K562 (cell line): Measurements from ENCODE around the gene LMO2. TPM values are rescaled to one million over a fixed set of nuclear protein-coding genes. Genes with fewer than 3 reads are reported as not detected.

ENCODE experiments used
- BRD9 ChIP-seq: fragments of 450-650 bp; IDR thresholded peaks from 2 replicates; pipeline ENCODE4 v1.6.1; 2018; ENCODE audit warnings: low read depth; ENCODE audit not compliant: partially characterized antibody
- CAMTA2 ChIP-seq: fragments of 250-450 bp; sonication (Bioruptor Pico); conservative IDR thresholded peaks from 2 replicates; pipeline ENCODE4 v1.5.1; 2022
- CHCHD3 ChIP-seq: fragments of 250-450 bp; sonication (Bioruptor Pico); IDR thresholded peaks from 2 replicates; pipeline ENCODE4 v2.1.2; 2022; ENCODE audit warnings: mild to moderate bottlenecking
- CXXC5 ChIP-seq: fragments of 250-450 bp; sonication (Bioruptor Pico); IDR thresholded peaks from 2 replicates; pipeline ENCODE4 v1.8.0; 2022; ENCODE audit warnings: inconsistent platforms, mild to moderate bottlenecking, moderate library complexity
- E2F3 ChIP-seq: fragments of 250-450 bp; sonication (Bioruptor Pico); IDR thresholded peaks from 2 replicates; pipeline ENCODE4 v1.4.0; 2020; ENCODE audit warnings: mild to moderate bottlenecking
- ESRRA ChIP-seq: fragments of 450-650 bp; IDR thresholded peaks from 2 replicates; pipeline ENCODE4 v1.6.1; 2014; ENCODE audit warnings: low read depth, mild to moderate bottlenecking, moderate library complexity, borderline replicate concordance
- FOXK2 ChIP-seq, 2 experiments: fragments of 450-650 bp; IDR thresholded peaks in 1 of 2; conservative IDR thresholded peaks in 1 of 2; 2 replicates each; pipeline ENCODE4 v1.6.1; 2016; ENCODE audit warnings: low read depth in 2 of 2, mild to moderate bottlenecking in 1 of 2
- GATAD2B ChIP-seq: fragments of 450-650 bp; IDR thresholded peaks from 2 replicates; pipeline ENCODE4 v1.6.1; 2017; ENCODE audit warnings: mild to moderate bottlenecking, borderline replicate concordance
- HEY1 ChIP-seq: fragments of 250-450 bp; sonication (Bioruptor Pico); IDR thresholded peaks from 2 replicates; pipeline ENCODE4 v1.5.0; 2020; ENCODE audit warnings: mild to moderate bottlenecking, moderate library complexity, borderline replicate concordance
- KAT7 ChIP-seq: sonication (generic); formaldehyde crosslinking; IDR thresholded peaks from 2 replicates; pipeline ENCODE4 v1.8.0; 2022; ENCODE audit warnings: missing genetic modification reagents, mild to moderate bottlenecking, borderline replicate concordance
- KDM4B ChIP-seq, 2 experiments: fragments of 450-650 bp in 1 of 2; sonication (generic) in 1 of 2; IDR thresholded peaks; 2 replicates each; pipeline ENCODE4 v1.6.1; 2016 to 2017; ENCODE audit warnings: borderline replicate concordance in 2 of 2, antibody characterized with exemption in 1 of 2, low read depth in 1 of 2, mild to moderate bottlenecking in 1 of 2
- KLF16 ChIP-seq: IDR thresholded peaks from 2 replicates; pipeline ENCODE4 v1.6.1; 2016; ENCODE audit warnings: antibody characterized with exemption
- MBD2 ChIP-seq: sonication (generic); IDR thresholded peaks from 2 replicates; pipeline ENCODE4 v1.6.1; 2016; ENCODE audit warnings: low read depth, borderline replicate concordance
- MCM3 ChIP-seq: fragments of 450-650 bp; IDR thresholded peaks from 2 replicates; pipeline ENCODE4 v1.6.1; 2016
- MTA1 ChIP-seq: fragments of 450-650 bp; IDR thresholded peaks from 2 replicates; pipeline ENCODE4 v1.6.1; 2017; ENCODE audit warnings: borderline replicate concordance
- NR2C2 ChIP-seq, 2 experiments: fragments of 200-800 bp in 1 of 2; sonication (Bioruptor generic) in 1 of 2; sonication (generic) in 1 of 2; formaldehyde crosslinking in 1 of 2; IDR thresholded peaks; 2 replicates each; pipeline versions ENCODE4 v1.6.1 to v1.8.0; 2016 to 2022; ENCODE audit warnings: mild to moderate bottlenecking in 1 of 2, missing compliant biosample characterization in 1 of 2, missing genetic modification characterization in 1 of 2, missing genetic modification reagents in 1 of 2
- NR4A1 ChIP-seq, 2 experiments: fragments of 250-450 bp in 1 of 2; fragments of 450-650 bp in 1 of 2; sonication (Bioruptor Pico) in 1 of 2; IDR thresholded peaks; 2 replicates each; pipeline versions ENCODE4 v1.4.0 to v1.6.1; 2016 to 2020; ENCODE audit warnings: mild to moderate bottlenecking in 2 of 2, missing compliant biosample characterization in 1 of 2, missing genetic modification characterization in 1 of 2, moderate library complexity in 1 of 2
- RAD21 ChIP-seq, 2 experiments: fragments of 250-450 bp in 1 of 2; fragments of 450-650 bp in 1 of 2; sonication (Bioruptor Pico) in 1 of 2; formaldehyde crosslinking in 1 of 2; IDR thresholded peaks in 1 of 2; conservative IDR thresholded peaks in 1 of 2; 2 replicates each; pipeline versions ENCODE4 v1.4.0 to v1.8.0; 2020 to 2022; ENCODE audit warnings: mild to moderate bottlenecking in 2 of 2, moderate library complexity in 1 of 2
- SMAD3 ChIP-seq: fragments of 450-650 bp; formaldehyde crosslinking; conservative IDR thresholded peaks from 2 replicates; pipeline ENCODE4 v1.4.0; 2020; ENCODE audit warnings: mild to moderate bottlenecking
- SRSF3 ChIP-seq: fragments of 200-400 bp; formaldehyde crosslinking; IDR thresholded peaks from 2 replicates; pipeline ENCODE4 v1.6.1; 2016; ENCODE audit warnings: mild to moderate bottlenecking, low read length, moderate library complexity; ENCODE audit not compliant: insufficient read depth
- TAF15 ChIP-seq: fragments of 200-400 bp; formaldehyde crosslinking; IDR thresholded peaks from 2 replicates; pipeline ENCODE4 v1.6.1; 2017; ENCODE audit warnings: mild to moderate bottlenecking, low read depth, low read length, moderate library complexity
- ZBTB2 ChIP-seq: fragments of 450-650 bp; IDR thresholded peaks from 2 replicates; pipeline ENCODE4 v1.6.1; 2016; ENCODE audit warnings: antibody characterized with exemption
- ZBTB9 ChIP-seq: fragments of 450-650 bp; formaldehyde crosslinking; IDR thresholded peaks from 2 replicates; pipeline ENCODE4 v1.4.0; 2020; ENCODE audit warnings: mild to moderate bottlenecking, moderate library complexity
- ZNF354B ChIP-seq: fragments of 250-450 bp; sonication (Bioruptor Pico); IDR thresholded peaks from 2 replicates; pipeline ENCODE4 v1.4.0; 2020
- ZNF384 ChIP-seq: IDR thresholded peaks from 2 replicates; pipeline ENCODE4 v1.6.1; 2012; ENCODE audit warnings: low read depth, low read length, improper control_type of control experiment
- ZNF436 ChIP-seq: fragments of 250-450, 450-650 bp; sonication (Bioruptor Pico); formaldehyde crosslinking; IDR thresholded peaks from 2 replicates; pipeline ENCODE4 v1.7.0; 2020; ENCODE audit warnings: mild to moderate bottlenecking
- polyA plus RNA-seq, 8 experiments: library from polyadenylated mRNA; depleted of rRNA in 4 of 8; stranded (reverse) in 5 of 8; unstranded in 3 of 8; fragments of >200 nt; fragmentation: Nextera tagmentation in 2 of 8; fragmentation: Illumina TruSeq in 1 of 8; extraction: Ambion mirVana in 2 of 8; extraction: Trizol in 1 of 8; gene quantifications; 2 replicates each; pipeline versions ENCODE4 v1.2.1 to v1.2.3, GENCODE V29; 2011 to 2014; ENCODE audit warnings: inconsistent platforms in 1 of 8, missing spikeins in 1 of 8
- total RNA-seq, 7 experiments: library from RNA; depleted of rRNA in 6 of 7; stranded (reverse); fragments of >200 nt in 6 of 7; fragmentation: Illumina TruSeq in 2 of 7; extraction: Trizol in 2 of 7; gene quantifications; 2 replicates each; pipeline versions ENCODE4 v1.2.1 to v1.2.3, GENCODE V29; 2011 to 2021; ENCODE audit warnings: low replicate concordance in 1 of 7
- TF ChIP-seq, protein P1 (sequence below): sonication (generic); formaldehyde crosslinking; IDR thresholded peaks from 2 replicates; pipeline ENCODE4 v1.9.0; 2022; ENCODE audit warnings: mild to moderate bottlenecking, missing genetic modification reagents

Gene LMO2
- total and polyA plus RNA-seq, 9 of the 15 experiments (the other 6 are each of a cell fraction or from before 2014, with no cell fraction given) = 6.9 to 126 (median 91.5) TPM

GRCh38 chr11:33885338-33886005 is 6.4 kb downstream of the LMO2 start (continued):
- TF ChIP-seq ZNF354B = no peak
- TF ChIP-seq ZNF436 (CRISPR knock-in tag) = no peak
- peak; percentile 55 for TF ChIP-seq CXXC5 (CRISPR knock-in tag)
- TF ChIP-seq GATAD2B = peak; percentile 60; the same call in 1 of the 2 replicates
- no peak for TF ChIP-seq ZNF384
- TF ChIP-seq NR4A1 (CRISPR knock-in tag; IDR thresholded peaks at IDR 0.05) = no peak
- 0 out of 2 replicates have a peak, but pooled peaks have one; percentile 19 for TF ChIP-seq NR4A1 (tag; IDR thresholded peaks at IDR 0.05)
- peak; percentile 27 to 36; a peak in 3 of 4 replicates for TF ChIP-seq RAD21 (CRISPR knock-in tag; conservative IDR thresholded peaks at IDR 0.05 in 1 of 2, IDR thresholded peaks at IDR 0.05 in 1 of 2)
- TF ChIP-seq ZBTB2 = peak; percentile 60; the same call in 1 of the 2 replicates
- TF ChIP-seq FOXK2 (conservative IDR thresholded peaks at IDR 0.05 in 1 of 2, IDR thresholded peaks at IDR 0.05 in 1 of 2; ENCODE audit: low read depth in 2 of 2) = peak; percentile 71
- no peak for TF ChIP-seq E2F3 (CRISPR knock-in tag)
- peak; percentile 16 for TF ChIP-seq BRD9
- TF ChIP-seq ZBTB9 (CRISPR knock-in tag) = peak; percentile 94
- TF ChIP-seq CAMTA2 (CRISPR knock-in tag) = no peak
- TF ChIP-seq SMAD3 (CRISPR knock-in tag) = no peak
- TF ChIP-seq SRSF3 = no peak
- TF ChIP-seq, protein P1, sequence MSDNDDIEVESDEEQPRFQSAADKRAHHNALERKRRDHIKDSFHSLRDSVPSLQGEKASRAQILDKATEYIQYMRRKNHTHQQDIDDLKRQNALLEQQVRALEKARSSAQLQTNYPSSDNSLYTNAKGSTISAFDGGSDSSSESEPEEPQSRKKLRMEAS (CRISPR knock-in tag) = peak; percentile 73; the same call in 1 of the 2 replicates
- no peak for TF ChIP-seq TAF15
- no peak for TF ChIP-seq NR2C2 (CRISPR knock-in tag; IDR thresholded peaks at IDR 0.05)
- no peak for TF ChIP-seq NR2C2 (tag; IDR thresholded peaks at IDR 0.05)
- TF ChIP-seq KDM4B (IDR thresholded peaks at IDR 0.05; ENCODE audit: borderline replicate concordance in 2 of 2, low read depth in 1 of 2) = no peak
- peak; percentile 90 for TF ChIP-seq ESRRA
- TF ChIP-seq MCM3 = no peak
- TF ChIP-seq KAT7 (CRISPR knock-in tag) = 0 out of 2 replicates have a peak, but pooled peaks have one; percentile 45
- TF ChIP-seq MTA1 = peak; percentile 33; the same call in 1 of the 2 replicates
- no peak for TF ChIP-seq HEY1 (CRISPR knock-in tag)
- TF ChIP-seq CHCHD3 = no peak
- peak; percentile 44; the same call in 1 of the 2 replicates for TF ChIP-seq MBD2
- TF ChIP-seq KLF16 = peak; percentile 75
